ENCODE results near the gene CORO1A.
"Not testable (repeated sequence)": the region's sequence is repeated elsewhere in the genome, so short reads cannot be mapped to it uniquely, and the experiment has no call there.

CORO1A gene

GRCh38 chr16:30199608-30200343 lies 16.4 kb downstream of the CORO1A start:
- not testable (repeated sequence) for H3K27ac ChIP-seq (ENCODE audit: low read length); DNase-seq; H3K9ac ChIP-seq (ENCODE audit: low read depth, low read length); H4K20me1 ChIP-seq (ENCODE audit: insufficient read depth, low read length); H3K79me2 ChIP-seq (ENCODE audit: insufficient read depth, low read length); H3K36me3 ChIP-seq (ENCODE audit: insufficient read depth, low read length); H2AFZ ChIP-seq (ENCODE audit: low read depth, low read length); H3K4me1 ChIP-seq (ENCODE audit: insufficient read depth, low read length); H3K4me2 ChIP-seq (ENCODE audit: insufficient read depth, low read length); H3K9me3 ChIP-seq (ENCODE audit: insufficient read depth, low read length, severe bottlenecking); H3K27me3 ChIP-seq (ENCODE audit: insufficient read depth, low read length, poor library complexity); ATAC-seq (ENCODE audit: insufficient read depth, low read depth); H3K4me3 ChIP-seq (ENCODE audit: low read depth in 1 of 2, low read length in 2 of 2)

- H4K20me1 ChIP-seq (ENCODE audit: insufficient read depth, low read length); H3K9ac ChIP-seq (ENCODE audit: low read depth, low read length); H3K27me3 ChIP-seq (ENCODE audit: insufficient read depth, low read length, poor library complexity); H3K4me2 ChIP-seq (ENCODE audit: insufficient read depth, low read length); H3K27ac ChIP-seq (ENCODE audit: low read length); H3K9me3 ChIP-seq (ENCODE audit: insufficient read depth, low read length, severe bottlenecking); H3K4me1 ChIP-seq (ENCODE audit: insufficient read depth, low read length); H3K36me3 ChIP-seq (ENCODE audit: insufficient read depth, low read length); DNase-seq; H2AFZ ChIP-seq (ENCODE audit: low read depth, low read length); H3K79me2 ChIP-seq (ENCODE audit: insufficient read depth, low read length); ATAC-seq (ENCODE audit: insufficient read depth, low read depth); H3K4me3 ChIP-seq (ENCODE audit: low read depth in 1 of 2, low read length in 2 of 2): not testable (repeated sequence)
Measured at GRCh38 chr16:30205541-30206236, 22.3 kb downstream of the CORO1A start.

GRCh38 chr16:30206252-30206651 lies 22.9 kb downstream of the CORO1A start:
- not testable (repeated sequence) for H4K20me1 ChIP-seq (ENCODE audit: insufficient read depth, low read length); H3K9me3 ChIP-seq (ENCODE audit: insufficient read depth, low read length, severe bottlenecking); DNase-seq; H3K4me1 ChIP-seq (ENCODE audit: insufficient read depth, low read length); H3K9ac ChIP-seq (ENCODE audit: low read depth, low read length); H3K79me2 ChIP-seq (ENCODE audit: insufficient read depth, low read length); H2AFZ ChIP-seq (ENCODE audit: low read depth, low read length); H3K36me3 ChIP-seq (ENCODE audit: insufficient read depth, low read length); H3K27me3 ChIP-seq (ENCODE audit: insufficient read depth, low read length, poor library complexity); H3K4me2 ChIP-seq (ENCODE audit: insufficient read depth, low read length); H3K4me3 ChIP-seq (ENCODE audit: low read depth in 1 of 2, low read length in 2 of 2); H3K27ac ChIP-seq (ENCODE audit: low read length); ATAC-seq (ENCODE audit: insufficient read depth, low read depth)

- H3K4me3 ChIP-seq (ENCODE audit: low read depth in 1 of 2, low read length in 2 of 2); H3K9ac ChIP-seq (ENCODE audit: low read depth, low read length); H4K20me1 ChIP-seq (ENCODE audit: insufficient read depth, low read length); H3K27ac ChIP-seq (ENCODE audit: low read length); H2AFZ ChIP-seq (ENCODE audit: low read depth, low read length); H3K4me1 ChIP-seq (ENCODE audit: insufficient read depth, low read length); H3K27me3 ChIP-seq (ENCODE audit: insufficient read depth, low read length, poor library complexity); H3K79me2 ChIP-seq (ENCODE audit: insufficient read depth, low read length); H3K36me3 ChIP-seq (ENCODE audit: insufficient read depth, low read length); DNase-seq; H3K9me3 ChIP-seq (ENCODE audit: insufficient read depth, low read length, severe bottlenecking); H3K4me2 ChIP-seq (ENCODE audit: insufficient read depth, low read length): not testable (repeated sequence)
- ATAC-seq (ENCODE audit: insufficient read depth, low read depth): peak; percentile 22; the same call in 1 of the 3 replicates
Measured at GRCh38 chr16:30207063-30207704, 23.8 kb downstream of the CORO1A start.

- H3K79me2 ChIP-seq (ENCODE audit: insufficient read depth, low read length); H2AFZ ChIP-seq (ENCODE audit: low read depth, low read length); DNase-seq; H3K4me1 ChIP-seq (ENCODE audit: insufficient read depth, low read length); H4K20me1 ChIP-seq (ENCODE audit: insufficient read depth, low read length); H3K9ac ChIP-seq (ENCODE audit: low read depth, low read length); H3K27me3 ChIP-seq (ENCODE audit: insufficient read depth, low read length, poor library complexity); H3K4me3 ChIP-seq (ENCODE audit: low read depth in 1 of 2, low read length in 2 of 2); H3K9me3 ChIP-seq (ENCODE audit: insufficient read depth, low read length, severe bottlenecking); H3K27ac ChIP-seq (ENCODE audit: low read length); H3K4me2 ChIP-seq (ENCODE audit: insufficient read depth, low read length); H3K36me3 ChIP-seq (ENCODE audit: insufficient read depth, low read length): not testable (repeated sequence)
- peak; percentile 72 for ATAC-seq (ENCODE audit: insufficient read depth, low read depth)
Measured at GRCh38 chr16:30209032-30209431, 25.6 kb downstream of the CORO1A start.

GRCh38 chr16:30211414-30211813 lies 28.0 kb downstream of the CORO1A start:
- not testable (repeated sequence) for H3K4me3 ChIP-seq (ENCODE audit: low read depth in 1 of 2, low read length in 2 of 2); H4K20me1 ChIP-seq (ENCODE audit: insufficient read depth, low read length); H2AFZ ChIP-seq (ENCODE audit: low read depth, low read length); H3K9ac ChIP-seq (ENCODE audit: low read depth, low read length); H3K36me3 ChIP-seq (ENCODE audit: insufficient read depth, low read length); DNase-seq; H3K4me1 ChIP-seq (ENCODE audit: insufficient read depth, low read length); H3K4me2 ChIP-seq (ENCODE audit: insufficient read depth, low read length); H3K27me3 ChIP-seq (ENCODE audit: insufficient read depth, low read length, poor library complexity); H3K9me3 ChIP-seq (ENCODE audit: insufficient read depth, low read length, severe bottlenecking); H3K27ac ChIP-seq (ENCODE audit: low read length); H3K79me2 ChIP-seq (ENCODE audit: insufficient read depth, low read length)
- peak; percentile 54 for ATAC-seq (ENCODE audit: insufficient read depth, low read depth)

GRCh38 chr16:30217082-30217481 lies 33.7 kb downstream of the CORO1A start:
- ATAC-seq (ENCODE audit: insufficient read depth, low read depth); H3K27ac ChIP-seq (ENCODE audit: low read length); H3K4me3 ChIP-seq (ENCODE audit: low read depth in 1 of 2, low read length in 2 of 2): not testable (repeated sequence)

More at GRCh38 chr16:30217082-30217481, 33.7 kb downstream of the CORO1A start:
- not testable (repeated sequence) for H3K36me3 ChIP-seq (ENCODE audit: insufficient read depth, low read length); H3K4me2 ChIP-seq (ENCODE audit: insufficient read depth, low read length); H3K9me3 ChIP-seq (ENCODE audit: insufficient read depth, low read length, severe bottlenecking); DNase-seq; H3K27me3 ChIP-seq (ENCODE audit: insufficient read depth, low read length, poor library complexity); H4K20me1 ChIP-seq (ENCODE audit: insufficient read depth, low read length); H3K9ac ChIP-seq (ENCODE audit: low read depth, low read length); H3K4me1 ChIP-seq (ENCODE audit: insufficient read depth, low read length); H3K79me2 ChIP-seq (ENCODE audit: insufficient read depth, low read length); H2AFZ ChIP-seq (ENCODE audit: low read depth, low read length)
